Muscle of arm (tissue), 12 donors: ENCODE results near the gene RNF212. TPM values are rescaled to one million over a fixed set of nuclear protein-coding genes. Genes with fewer than 3 reads are reported as not detected.
A peak's percentile ranks its signal among the peaks of the same experiment; 100 is the strongest.

Experiments used
- DNase-seq: peaks from one replicate; pipeline ENCODE4 v3.0.0-alpha.2; 2013
- polyA plus RNA-seq, 12 donors: library from polyadenylated mRNA; unstranded; fragments of 120-200 nt; gene quantifications; one replicate each; pipeline ENCODE4 v1.2.1, GENCODE V29; 2013; ENCODE audit not compliant: insufficient read length in 12 of 12

RNF212 gene
- polyA plus RNA-seq, 12 donors: 2.3 to 10.0 (median 3.7) TPM; not detected in 1

GRCh38 chr4:1048773-1049590, 64.4 kb downstream of the RNF212 start:
- no peak for DNase-seq

- no peak for DNase-seq
These were observed 65.2 kb downstream of the RNF212 start for GRCh38 chr4:1047976-1048772.

- no peak for DNase-seq
These were observed 66.0 kb downstream of the RNF212 start for GRCh38 chr4:1047106-1047975.

GRCh38 chr4:1046581-1047011, 66.8 kb downstream of the RNF212 start:
- DNase-seq: peak; percentile 85

GRCh38 chr4:1045595-1046201, 67.7 kb downstream of the RNF212 start:
- DNase-seq: no peak

GRCh38 chr4:1045193-1045594, 68.2 kb downstream of the RNF212 start:
- no peak for DNase-seq

- DNase-seq: no peak
These were observed 68.7 kb downstream of the RNF212 start for GRCh38 chr4:1044469-1045192.

GRCh38 chr4:1043651-1044468, 69.5 kb downstream of the RNF212 start:
- peak; percentile 81 for DNase-seq

- no peak for DNase-seq
These were observed 70.2 kb downstream of the RNF212 start for GRCh38 chr4:1043162-1043561.

- no peak for DNase-seq
These were observed 70.9 kb downstream of the RNF212 start for GRCh38 chr4:1042352-1043055.

- DNase-seq: no peak
These were observed 71.4 kb downstream of the RNF212 start for GRCh38 chr4:1041936-1042330.

- DNase-seq: peak; percentile 65
These were observed 72.0 kb downstream of the RNF212 start for GRCh38 chr4:1041147-1041935.

- DNase-seq: no peak
These were observed 72.8 kb downstream of the RNF212 start for GRCh38 chr4:1040344-1041146.

GRCh38 chr4:1039493-1040343, 73.6 kb downstream of the RNF212 start:
- peak; percentile 79 for DNase-seq

GRCh38 chr4:1038948-1039492, 74.3 kb downstream of the RNF212 start:
- DNase-seq: no peak
